Measurements from ENCODE around the gene MARCHF2.

The MARCHF2 gene

GRCh38 chr19:8366121-8366581 is 47.0 kb upstream of the MARCHF2 start:
- POLR2A ChIA-PET = interaction anchor here (1.1 kb wide), 1 partner anchor 26 kb away, joined by 3 read pairs; no protein-coding TSS in a partner anchor
- H3K27ac ChIP-seq (ENCODE audit: extremely low read depth, low read depth, low read length) = no peak overlapping the region
- CTCF ChIA-PET = interaction anchor here (0.9 to 3.6 kb wide), 2 partner anchors 12 to 140 kb away, joined by 5 to 35 read pairs; no protein-coding TSS in a partner anchor

GRCh38 chr19:8366961-8367326 is 46.2 kb upstream of the MARCHF2 start:
- H3K4me1 ChIP-seq (ENCODE audit: control insufficient read depth, insufficient read depth, low read length) = peaks cover 23% of the 10 kb centered on the region
- TF ChIP-seq ZNF521 (tag by site-specific recombination; IDR thresholded peaks at IDR 0.05) = no peak
- no peak for TF ChIP-seq ZNF350 (tag by site-specific recombination; IDR thresholded peaks at IDR 0.05)
- peak; percentile 83 for TF ChIP-seq ZFHX2 (tag by site-specific recombination; conservative IDR thresholded peaks at IDR 0.05)
- TF ChIP-seq GFI1B (tag by site-specific recombination; IDR thresholded peaks at IDR 0.05) = no peak
- no peak for TF ChIP-seq ZNF558 (tag by site-specific recombination; IDR thresholded peaks at IDR 0.05)
- no peak for TF ChIP-seq MZF1 (tag by site-specific recombination; IDR thresholded peaks at IDR 0.05; ENCODE audit: borderline replicate concordance)
- peak; percentile 70 for TF ChIP-seq EGR2 (tag by site-specific recombination; IDR thresholded peaks at IDR 0.05; ENCODE audit: low read depth)
- no peak for TF ChIP-seq PBX3 (CRISPR knock-in tag; IDR thresholded peaks at IDR 0.05)
- TF ChIP-seq ZNF112 (tag by site-specific recombination; IDR thresholded peaks at IDR 0.05) = no peak
- no peak for TF ChIP-seq ZBTB11 (tag by site-specific recombination; conservative IDR thresholded peaks at IDR 0.05; ENCODE audit: low read depth)
- TF ChIP-seq SP3 (tag by site-specific recombination; IDR thresholded peaks at IDR 0.05) = no peak
- TF ChIP-seq CTCF (tag by site-specific recombination; IDR thresholded peaks at IDR 0.05) = no peak
- TF ChIP-seq ZSCAN23 (tag by site-specific recombination; IDR thresholded peaks at IDR 0.05) = 0 out of 2 replicates have a peak, but pooled peaks have one; percentile 4
- ChIA-PET CTCF (interaction anchor here (0.9 to 3.6 kb wide), 2 partner anchors 13 to 139 kb away, joined by 5 to 35 read pairs; no protein-coding TSS in a partner anchor), POLR2A (interaction anchor here (0.6 to 1.7 kb wide), 6 partner anchors 13 to 159 kb away, joined by 3 to 10 read pairs (median 4); partner anchors contain the start of gene RAB11B)
- H3K9me3 ChIP-seq (ENCODE audit: control insufficient read depth, insufficient read depth, low read depth, low read length) = no peaks in the 10 kb centered on the region
- no peak overlapping the region for H3K27ac ChIP-seq (ENCODE audit: extremely low read depth, low read depth, low read length)
- peak overlapping the region; percentile 28 for H3K4me3 ChIP-seq (ENCODE audit: low read depth, low read length)
- no peaks in the 10 kb centered on the region for H3K36me3 ChIP-seq (ENCODE audit: control insufficient read depth in 2 of 2, insufficient read depth in 1 of 2, low read length in 2 of 2)

More at GRCh38 chr19:8366121-8366581, 47.0 kb upstream of the MARCHF2 start:
- Histone ChIP-seq H3K36me3 (ENCODE audit: control insufficient read depth in 2 of 2, insufficient read depth in 1 of 2, low read length in 2 of 2) (no peaks in the 10 kb centered on the region), H3K4me3 (ENCODE audit: low read depth, low read length) (no peak overlapping the region), H3K4me1 (ENCODE audit: control insufficient read depth, insufficient read depth, low read length) (peaks cover 26% of the 10 kb centered on the region), H3K9me3 (ENCODE audit: control insufficient read depth, insufficient read depth, low read depth, low read length) (no peaks in the 10 kb centered on the region)
- TF ChIP-seq ZNF433 (tag by site-specific recombination; IDR thresholded peaks at IDR 0.05; ENCODE audit: low read depth) (no peak), ZBTB7A (tag by site-specific recombination; IDR thresholded peaks at IDR 0.05; ENCODE audit: low read depth) (no peak), ZBTB8A (tag by site-specific recombination; IDR thresholded peaks at IDR 0.05) (no peak), PRDM6 (tag by site-specific recombination; IDR thresholded peaks at IDR 0.05) (no peak), ZNF404 (tag by site-specific recombination; IDR thresholded peaks at IDR 0.05) (no peak)
